H1 (cell line): ENCODE results near the gene CEP97. TPM values are rescaled to one million over a fixed set of nuclear protein-coding genes. Genes with fewer than 3 reads are reported as not detected.

Experiments
- CTCF ChIA-PET: fragments of 300-600 bp; sonication (Branson Sonifier 250); formaldehyde crosslinking; loops from one replicate; lab custom pipeline; 2021; ENCODE audit not compliant: partially characterized antibody; lab: Charles Lee
- POLR2A ChIA-PET: fragments of 300-600 bp; sonication (Branson Sonifier 250); formaldehyde crosslinking; loops from one replicate; lab custom pipeline; 2021; ENCODE audit warnings: inconsistent platforms; ENCODE audit not compliant: partially characterized antibody; lab: Charles Lee
- DNase-seq, 2 experiments: peaks; one replicate each; pipeline versions ENCODE4 v3.0.0 to v3.0.0-alpha.2; 2010 to 2022; ENCODE audit warnings: low spot score in 2 of 2, low read depth in 1 of 2, mixed read lengths in 1 of 2
- FAIRE-seq: peaks from 2 replicates; lab custom pipeline; 2011; peaks lifted over from hg19 to GRCh38; lab: Jason Lieb, UNC
- H2AFZ ChIP-seq: 2 replicates; pipeline ENCODE4 v1.8.1; 2012; ENCODE audit warnings: low read length, inconsistent platforms
- H2AK5ac ChIP-seq: 2 replicates; pipeline ENCODE4 v1.6.1; 2013; ENCODE audit warnings: low read depth, low read length
- H2BK120ac ChIP-seq: replicated peaks from 2 replicates; pipeline ENCODE3; 2013; ENCODE audit warnings: low read depth, low read length, inconsistent platforms
- H2BK12ac ChIP-seq: 2 replicates; pipeline ENCODE4 v1.6.1; 2013; ENCODE audit warnings: low read depth, low read length
- H2BK15ac ChIP-seq: 2 replicates; pipeline ENCODE4 v1.6.1; 2013; ENCODE audit warnings: low read length
- H2BK20ac ChIP-seq: 2 replicates; pipeline ENCODE4 v1.6.1; 2013; ENCODE audit warnings: low read length
- H2BK5ac ChIP-seq: 2 replicates; pipeline ENCODE4 v1.6.1; 2013; ENCODE audit warnings: low read depth, low read length
- H3K14ac ChIP-seq: 2 replicates; pipeline ENCODE4 v1.6.1; 2013; ENCODE audit warnings: inconsistent platforms; ENCODE audit not compliant: insufficient read length
- H3K18ac ChIP-seq: 2 replicates; pipeline ENCODE4 v1.6.1; 2013; ENCODE audit warnings: low read length; ENCODE audit errors: extremely low read depth
- H3K23ac ChIP-seq: 2 replicates; pipeline ENCODE4 v1.6.1; 2013; ENCODE audit warnings: inconsistent platforms; ENCODE audit not compliant: insufficient read length
- H3K23me2 ChIP-seq: 2 replicates; pipeline ENCODE4 v1.6.1; 2013; ENCODE audit warnings: low read depth, low read length
- H3K27ac ChIP-seq: 2 replicates; pipeline ENCODE4 v1.6.1; 2011; ENCODE audit warnings: low read depth, low read length, inconsistent platforms
- H3K27me3 ChIP-seq, 4 experiments: replicated peaks in 1 of 4; 1 replicate in 1 of 4; 2 replicates in 3 of 4; pipeline versions ENCODE4 v1.6.1 to v1.8.1; 2011 to 2013; ENCODE audit warnings: low read length in 3 of 4, mild to moderate bottlenecking in 3 of 4, inconsistent platforms in 2 of 4, mixed read lengths in 2 of 4, moderate library complexity in 1 of 4; ENCODE audit not compliant: control insufficient read depth in 3 of 4, insufficient read depth in 3 of 4; ENCODE audit errors: extremely low read depth in 1 of 4
- H3K36me3 ChIP-seq, 4 experiments: 2 replicates each; pipeline versions ENCODE4 v1.6.1 to v1.8.1; 2011 to 2013; ENCODE audit warnings: mild to moderate bottlenecking in 4 of 4, low read length in 3 of 4, moderate library complexity in 2 of 4, control low read depth in 1 of 4, inconsistent platforms in 1 of 4; ENCODE audit not compliant: insufficient read depth in 4 of 4, control insufficient read depth in 2 of 4
- H3K4ac ChIP-seq: replicated peaks from 2 replicates; pipeline ENCODE3; 2013; ENCODE audit warnings: low read length, low read depth, mixed read lengths, inconsistent platforms; ENCODE audit not compliant: insufficient read length
- H3K4me1 ChIP-seq, 4 experiments: replicated peaks in 1 of 4; 1 replicate in 1 of 4; 2 replicates in 3 of 4; pipeline versions ENCODE4 v1.6.1 to v1.8.1; 2011 to 2013; ENCODE audit warnings: low read length in 3 of 4, inconsistent platforms in 2 of 4, mixed read lengths in 1 of 4; ENCODE audit not compliant: insufficient read depth in 4 of 4, control insufficient read depth in 3 of 4
- H3K4me2 ChIP-seq, 2 experiments: 2 replicates each; pipeline versions ENCODE4 v1.6.1 to v1.8.1; 2011 to 2013; ENCODE audit warnings: low read depth in 2 of 2, low read length in 2 of 2, control low read depth in 1 of 2, inconsistent platforms in 1 of 2, mild to moderate bottlenecking in 1 of 2; ENCODE audit not compliant: insufficient read depth in 1 of 2
- H3K4me3 ChIP-seq, 4 experiments: fragments of 200-600, 300-600 bp in 1 of 4; sonication (generic), shearing (Covaris generic), sonication (Bioruptor Twin) in 1 of 4; 2 replicates each; pipeline versions ENCODE4 v1.5.1 to v1.8.1; 2011 to 2016; ENCODE audit warnings: low read length in 4 of 4, low read depth in 3 of 4, control low read depth in 2 of 4, inconsistent platforms in 2 of 4, mild to moderate bottlenecking in 2 of 4, mixed read lengths in 1 of 4, moderate library complexity in 1 of 4; ENCODE audit not compliant: insufficient read depth in 2 of 4; ENCODE audit errors: extremely low read depth in 1 of 4
- H3K56ac ChIP-seq: replicated peaks from 2 replicates; pipeline ENCODE3; 2013; ENCODE audit warnings: low read depth, mild to moderate bottlenecking, mixed read lengths, low read length, inconsistent platforms; ENCODE audit not compliant: insufficient read length
- H3K79me1 ChIP-seq: 2 replicates; pipeline ENCODE4 v1.6.1; 2013; ENCODE audit warnings: low read depth, low read length, control low read depth
- H3K79me2 ChIP-seq, 2 experiments: 2 replicates each; pipeline versions ENCODE4 v1.6.1 to v1.8.1; 2012 to 2013; ENCODE audit warnings: low read length in 2 of 2, mild to moderate bottlenecking in 2 of 2, inconsistent platforms in 1 of 2; ENCODE audit not compliant: insufficient read depth in 2 of 2, control insufficient read depth in 1 of 2
- H3K9ac ChIP-seq, 4 experiments: replicated peaks in 1 of 4; 1 replicate in 1 of 4; 2 replicates in 3 of 4; pipeline versions ENCODE4 v1.6.1 to v1.8.1; 2011 to 2013; ENCODE audit warnings: low read depth in 3 of 4, low read length in 3 of 4, control low read depth in 2 of 4, mild to moderate bottlenecking in 2 of 4, moderate library complexity in 2 of 4, inconsistent platforms in 1 of 4; ENCODE audit errors: extremely low read depth in 1 of 4
- H3K9me3 ChIP-seq, 2 experiments: 2 replicates each; pipeline versions ENCODE4 v1.6.1 to v1.8.1; 2012 to 2013; ENCODE audit warnings: mild to moderate bottlenecking in 2 of 2, moderate library complexity in 2 of 2, control low read depth in 1 of 2, inconsistent platforms in 1 of 2, low read depth in 1 of 2, low read length in 1 of 2, mixed read lengths in 1 of 2; ENCODE audit not compliant: insufficient read depth in 2 of 2
- H4K20me1 ChIP-seq, 2 experiments: replicated peaks in 1 of 2; 2 replicates each; pipeline versions ENCODE3 to v1.8.1; 2011 to 2013; ENCODE audit warnings: inconsistent platforms in 2 of 2, low read length in 2 of 2, mild to moderate bottlenecking in 1 of 2; ENCODE audit not compliant: insufficient read depth in 2 of 2, control insufficient read depth in 1 of 2
- H4K5ac ChIP-seq: 2 replicates; pipeline ENCODE4 v1.6.1; 2013; ENCODE audit warnings: low read length, low read depth, mixed read lengths, inconsistent platforms; ENCODE audit not compliant: insufficient read length
- H4K8ac ChIP-seq: 2 replicates; pipeline ENCODE4 v1.8.0; 2013; ENCODE audit warnings: mild to moderate bottlenecking, moderate library complexity, low read length, inconsistent platforms; ENCODE audit not compliant: insufficient read depth; ENCODE audit errors: extremely low read depth
- H4K91ac ChIP-seq: replicated peaks from 2 replicates; pipeline ENCODE3; 2013; ENCODE audit warnings: low read length, mixed read lengths, inconsistent platforms; ENCODE audit not compliant: insufficient read length
- CHD1 ChIP-seq: IDR thresholded peaks from 2 replicates; pipeline ENCODE4 v1.6.1; 2012; ENCODE audit warnings: low read depth, low read length, improper control_type of control experiment
- CREB1 ChIP-seq: IDR thresholded peaks from 2 replicates; pipeline ENCODE4 v1.6.1; 2012; ENCODE audit warnings: inconsistent platforms
- E2F6 ChIP-seq: IDR thresholded peaks from 2 replicates; pipeline ENCODE4 v1.6.1; 2012; ENCODE audit warnings: inconsistent platforms
- GABPA ChIP-seq: IDR thresholded peaks from 2 replicates; pipeline ENCODE4 v1.6.1; 2011; ENCODE audit warnings: mild to moderate bottlenecking, low read length, moderate library complexity, borderline replicate concordance; ENCODE audit not compliant: insufficient read depth
- HDAC2 ChIP-seq, 2 experiments: fragments of 300-600 bp in 1 of 2; sonication (generic) in 1 of 2; IDR thresholded peaks; 2 replicates each; pipeline ENCODE4 v1.6.1; 2011 to 2012; ENCODE audit warnings: low read depth in 2 of 2, low read length in 2 of 2, mild to moderate bottlenecking in 2 of 2, moderate library complexity in 2 of 2, borderline replicate concordance in 1 of 2, inconsistent platforms in 1 of 2
- NANOG ChIP-seq: IDR thresholded peaks from 2 replicates; pipeline ENCODE4 v1.6.1; 2011; ENCODE audit warnings: low read length, low read depth, mild to moderate bottlenecking, inconsistent platforms; ENCODE audit not compliant: insufficient read depth, poor library complexity, severe bottlenecking
- RXRA ChIP-seq: IDR thresholded peaks from 2 replicates; pipeline ENCODE4 v1.6.1; 2011; ENCODE audit warnings: low read depth, mild to moderate bottlenecking, low read length, moderate library complexity; ENCODE audit not compliant: insufficient read depth
- SIRT6 ChIP-seq: IDR thresholded peaks from one replicate; pipeline ENCODE4 v1.7.1; 2012; ENCODE audit warnings: low read length, inconsistent platforms
- SUZ12 ChIP-seq: fragments of 200-600 bp; sonication (generic); IDR thresholded peaks from 2 replicates; pipeline ENCODE4 v1.6.1; 2012; ENCODE audit warnings: mild to moderate bottlenecking, inconsistent platforms, low read length, moderate library complexity, mixed read lengths
- TAF1 ChIP-seq: IDR thresholded peaks from 2 replicates; pipeline ENCODE4 v1.6.1; 2011; ENCODE audit warnings: mild to moderate bottlenecking, low read depth, low read length
- WGBS, 2 experiments: shearing (Covaris generic) in 1 of 2; methylation state at CpG; one replicate each; pipeline versions ENCODE4 v1.1.6 to v1.1.7; 2013 to 2015; ENCODE audit warnings: low lambda C conversion rate in 2 of 2, mixed read lengths in 2 of 2, inconsistent platforms in 1 of 2, low coverage in 1 of 2, missing lambda C conversion rate in 1 of 2; ENCODE audit not compliant: insufficient replicate concordance in 2 of 2, insufficient coverage in 1 of 2, insufficient read length in 1 of 2; ENCODE audit errors: extremely low coverage in 1 of 2, missing lambda C conversion rate in 1 of 2; 5-methylcytosine and 5-hydroxymethylcytosine counted together
- polyA plus RNA-seq, 7 experiments: library from polyadenylated mRNA; depleted of rRNA in 3 of 7; stranded (reverse) in 5 of 7; unstranded in 2 of 7; fragments of >200 nt in 5 of 7; fragments of 200-250 nt in 2 of 7; gene quantifications; 1 replicate in 5 of 7; 2 replicates in 1 of 7; 4 replicates in 1 of 7; pipeline versions ENCODE4 v1.2.1 to v1.2.3, GENCODE V29; 2011 to 2013; ENCODE audit warnings: missing spikeins in 2 of 7, mixed read lengths in 2 of 7
- total RNA-seq: library from RNA; stranded (reverse); fragmentation: NEBNext Ultra II Directional; extraction: Animal tissue kit (Norgen Biotek cat#: 25700); gene quantifications from 2 replicates; pipeline ENCODE4 v1.2.1, GENCODE V29; 2021

Gene CEP97
- total and polyA plus RNA-seq, 2 of the 8 experiments (the other 6 are each of a cell fraction or from before 2014, with no cell fraction given): 1.6 to 13.2 TPM

- Histone ChIP-seq H3K27ac (no peak within 1 kb of the TSS), H3K23ac (no peak within 1 kb of the TSS), H3K27me3 (peaks cover 0 to 7% (median 4%) of the 10 kb centered on the region in 4 experiments; a peak in 4 of 7 replicates), H3K4me2 (peak within 1 kb of the TSS; percentile 77 to 96), H4K91ac (peak within 1 kb of the TSS; percentile 46), H2BK12ac (0 out of 2 replicates have a peak within 1 kb of the TSS, but pooled peaks have one; percentile 11), H3K14ac (no peak within 1 kb of the TSS), H3K18ac (peak within 1 kb of the TSS; percentile 41; the same call in 1 of the 2 replicates), H3K79me1 (no peaks in the 10 kb centered on the region), H3K4me3 (peak within 1 kb of the TSS; percentile 70 to 88 (median 75)), H3K23me2 (peaks cover 8% of the 10 kb centered on the region), H2AK5ac (no peak within 1 kb of the TSS), H2AFZ (peak within 1 kb of the TSS; percentile 100), H4K5ac (peak within 1 kb of the TSS; percentile 48), H4K20me1 (no peaks in the 10 kb centered on the region), H3K9ac (peak within 1 kb of the TSS; percentile 14 to 68 (median 38); a peak in 6 of 7 replicates), H3K79me2 (peaks cover 0 to 10% of the 10 kb centered on the region in 2 experiments; a peak in 1 of 4 replicates), H3K36me3 (peaks cover 0 to 15% (median 8%) of the 10 kb centered on the region in 4 experiments; a peak in 5 of 8 replicates), H3K4me1 (peaks cover 5 to 11% (median 6%) of the 10 kb centered on the region in 4 experiments; a peak in 6 of 7 replicates), H3K56ac (peak within 1 kb of the TSS; percentile 39), H2BK120ac (no peak within 1 kb of the TSS), H3K4ac (no peak within 1 kb of the TSS), H2BK15ac (peak within 1 kb of the TSS; percentile 47; the same call in 1 of the 2 replicates), H2BK5ac (peak within 1 kb of the TSS; percentile 67; the same call in 1 of the 2 replicates), H2BK20ac (no peak within 1 kb of the TSS), H3K9me3 (no peaks in the 10 kb centered on the region), H4K8ac (peak within 1 kb of the TSS; percentile 86; the same call in 1 of the 2 replicates)
- ChIA-PET CTCF (interaction anchor here (1.2 kb wide), 1 partner anchor 23 kb away, joined by 3 read pairs; no protein-coding TSS in a partner anchor), POLR2A (interaction anchor here (0.6 to 1.5 kb wide), 3 partner anchors 13 to 301 kb away, joined by 3 to 4 read pairs (median 3); partner anchors contain the start of gene NFKBIZ)
- FAIRE-seq: no peak
- WGBS, 2 experiments: 2% methylated on average over 59 of the region's 78 CpGs; no CpG with 5 or more reads in 1 of the 2 experiments
- DNase-seq: peak; percentile 47 to 97
- TF ChIP-seq CREB1 (peak; percentile 53; the same call in 1 of the 2 replicates), RXRA (no peak), E2F6 (peak; percentile 63), SUZ12 (no peak), NANOG (no peak), TAF1 (0 out of 2 replicates have a peak, but pooled peaks have one; percentile 15), HDAC2 (IDR thresholded peaks at IDR 0.05; ENCODE audit: borderline replicate concordance in 1 of 2, low read depth in 2 of 2, low read length in 2 of 2) (peak in 1 of 2 experiments; percentile 36; a peak in 1 of 4 replicates), SIRT6 (no peak), CHD1 (no peak), GABPA (no peak)
These were observed 54.8 kb downstream of the CEP97 start, which contains the start of gene NXPE3 for GRCh38 chr3:101779047-101779821. Gene NXPE3, plus strand, starts transcription at chr3:101779211. Its CDS starts 6,386 bp downstream, at chr3:101785597.
